Heart left ventricle (tissue), 13 donors: ENCODE measurements around the gene PRSS2.

ENCODE experiments used
- CTCF ChIP-seq, 12 donors: fragments of 200-600 bp; sonication (generic) in 4 of 12; IDR thresholded peaks; one replicate each; pipeline versions ENCODE4 v1.5.0 to v1.8.0; 2018 to 2022; ENCODE audit warnings: antibody characterized with exemption in 12 of 12, mild to moderate bottlenecking in 5 of 12
- POLR2A ChIP-seq, 2 donors: fragments of 450-650 bp; IDR thresholded peaks; one replicate each; pipeline ENCODE4 v1.6.1; 2017; ENCODE audit warnings: antibody characterized with exemption in 2 of 2, mild to moderate bottlenecking in 2 of 2, moderate library complexity in 2 of 2
- donor health status: ischemic (EF 13 %, LVEDD 7.1; RV severe dilation, severe dysfunction).
- donor health status: DM: no; HTN: yes; CAD: no.
- donor health status: DM: no; HTN: no; CAD: no.
- donor health status: ischemic (EF 25% LVEDD 6.9; RV normal size, moderate dysfunction).
- donor health status: ischemic (EF 25% LVEDD 5.7; RV mildly dilated, moderate dysfunction).
- donor health status: ischemic (EF 35%, LVEDD 5.7; RV mildly dilated, moderate dysfunction).
- donor health status: nonischemic (EF 11% LVEDD 7.7; RV severe dilation, severe dysfunction).
- donor health status: DM: yes; HTN: yes; CAD: no.
- donor health status: PGD.
- donor health status: ischemic (EF 29% LVEDD 5.4; RV normal size, mild dysfunction).
- donor health status: nonischemic (EF 23%, LVEDD 6.1; RV moderate dilation, normal function).

- TF ChIP-seq CTCF (IDR thresholded peaks at IDR 0.05) (no peak), POLR2A (IDR thresholded peaks at IDR 0.05) (no peak)
Measured at GRCh38 chr7:142746264-142746663, 24.5 kb upstream of the PRSS2 start.
